GM12878 (cell line): ENCODE measurements around the gene ARHGEF26. TPM values are rescaled to one million over a fixed set of nuclear protein-coding genes. Genes with fewer than 3 reads are reported as not detected.

Experiments used
- ATAC-seq: fragments of 200-7000 bp; cut with Tn5 transposase; 3 replicates; pipeline ENCODE4 v1.9.1; 2020; ENCODE audit warnings: mild to moderate bottlenecking, moderate library complexity
- BruUV-seq: library from RNA; stranded (reverse); fragments of 400-500 nt; replicated peaks from 2 replicates; lab custom pipeline; 2021; lab: Mats Ljungman, UMichigan
- CTCF ChIA-PET: fragments of 300-600 bp; sonication (Branson Sonifier 250); formaldehyde crosslinking; extraction: SDS; loops from one replicate; lab custom pipeline; 2021; ENCODE audit warnings: inconsistent platforms; lab: Yijun Ruan, JAX
- POLR2A ChIA-PET: fragments of 350-600 bp; formaldehyde crosslinking; extraction: SDS; loops from one replicate; lab custom pipeline; 2021; ENCODE audit warnings: inconsistent platforms; lab: Charles Lee
- RAD21 ChIA-PET: fragments of 300-600 bp; sonication (Branson Sonifier 250); formaldehyde crosslinking; loops from one replicate; lab custom pipeline; 2023; ENCODE audit warnings: antibody characterized with exemption; ENCODE audit not compliant: unreplicated experiment; lab: Charles Lee
- SMC1A ChIA-PET: fragments of 300-600 bp; sonication (Branson Sonifier 250); formaldehyde crosslinking; loops from one replicate; lab custom pipeline; 2023; ENCODE audit not compliant: unreplicated experiment, uncharacterized antibody; lab: Charles Lee
- DNase-seq: peaks from one replicate; pipeline ENCODE4 v3.0.0-alpha.2; 2011; ENCODE audit warnings: low read depth, low spot score
- FAIRE-seq: peaks from 3 replicates; lab custom pipeline; 2011; peaks lifted over from hg19 to GRCh38; lab: Jason Lieb, UNC
- H2AFZ ChIP-seq: 2 replicates; pipeline ENCODE4 v1.6.0; 2011; ENCODE audit warnings: low read depth, low read length, control low read depth; ENCODE audit not compliant: control insufficient read depth
- H3K27ac ChIP-seq: 2 replicates; pipeline ENCODE4 v1.5.1; 2011; ENCODE audit warnings: control low read depth; ENCODE audit not compliant: control insufficient read depth, insufficient read depth
- H3K27me3 ChIP-seq, 2 experiments: replicated peaks in 1 of 2; 2 replicates each; pipeline versions ENCODE4 v1.6.0 to v1.6.1; 2011; ENCODE audit warnings: low read length in 1 of 2; ENCODE audit not compliant: control insufficient read depth in 2 of 2, insufficient read depth in 2 of 2
- H3K36me3 ChIP-seq, 2 experiments: 2 replicates each; pipeline ENCODE4 v1.5.1; 2011; ENCODE audit warnings: low read length in 1 of 2; ENCODE audit not compliant: control insufficient read depth in 2 of 2, insufficient read depth in 2 of 2
- H3K4me1 ChIP-seq: 2 replicates; pipeline ENCODE4 v1.6.1; 2011; ENCODE audit warnings: mild to moderate bottlenecking, low read length, moderate library complexity, mixed read lengths; ENCODE audit not compliant: control insufficient read depth, insufficient read depth
- H3K4me2 ChIP-seq: 2 replicates; pipeline ENCODE4 v1.6.0; 2011; ENCODE audit warnings: control low read depth; ENCODE audit not compliant: control insufficient read depth, insufficient read depth
- H3K4me3 ChIP-seq: fragments of 200-600 bp; sonication (generic); 2 replicates; pipeline ENCODE4 v1.5.1; 2016
- H3K79me2 ChIP-seq: 2 replicates; pipeline ENCODE4 v1.6.0; 2011; ENCODE audit warnings: low read length; ENCODE audit not compliant: control insufficient read depth, insufficient read depth
- H3K9ac ChIP-seq: 2 replicates; pipeline ENCODE4 v1.8.0; 2011; ENCODE audit warnings: low read length, control low read depth, mixed read lengths; ENCODE audit not compliant: control insufficient read depth, insufficient read depth
- H3K9me3 ChIP-seq: replicated peaks from 3 replicates; pipeline ENCODE4 v1.5.1; 2011; ENCODE audit warnings: mild to moderate bottlenecking, low read length; ENCODE audit not compliant: control insufficient read depth, insufficient read depth
- H4K20me1 ChIP-seq: 2 replicates; pipeline ENCODE4 v1.6.0; 2011; ENCODE audit not compliant: control insufficient read depth, insufficient read depth
- BRCA1 ChIP-seq: IDR thresholded peaks from 2 replicates; pipeline ENCODE4 v1.6.1; 2011; ENCODE audit warnings: low read depth, low read length, improper control_type of control experiment
- CEBPB ChIP-seq, 2 experiments: fragments of 150-350 bp in 1 of 2; IDR thresholded peaks; 2 replicates each; pipeline ENCODE4 v1.6.1; 2012 to 2014; ENCODE audit warnings: low read depth in 2 of 2, low read length in 2 of 2, borderline replicate concordance in 1 of 2, inconsistent platforms in 1 of 2
- E2F4 ChIP-seq: IDR thresholded peaks from 2 replicates; pipeline ENCODE4 v1.6.1; 2012; ENCODE audit warnings: low read depth, low read length, improper control_type of control experiment
- ELK1 ChIP-seq: IDR thresholded peaks from 2 replicates; pipeline ENCODE4 v1.6.1; 2012; ENCODE audit warnings: low read depth, low read length, improper control_type of control experiment
- GABPA ChIP-seq: IDR thresholded peaks from 2 replicates; pipeline ENCODE4 v1.6.1; 2014; ENCODE audit warnings: antibody characterized with exemption, low read depth, mild to moderate bottlenecking, inconsistent platforms
- IRF5 ChIP-seq: fragments of 450-650 bp; IDR thresholded peaks from 2 replicates; pipeline ENCODE4 v1.6.1; 2017; ENCODE audit warnings: borderline replicate concordance
- TARDBP ChIP-seq: IDR thresholded peaks from 2 replicates; pipeline ENCODE4 v1.6.1; 2016; ENCODE audit warnings: borderline replicate concordance
- ZBTB11 ChIP-seq: fragments of 450-650 bp; formaldehyde crosslinking; IDR thresholded peaks from 2 replicates; pipeline ENCODE4 v1.5.0; 2022; ENCODE audit warnings: mild to moderate bottlenecking, missing genetic modification characterization
- ZNF384 ChIP-seq: IDR thresholded peaks from 2 replicates; pipeline ENCODE4 v1.6.1; 2012; ENCODE audit warnings: low read depth, mild to moderate bottlenecking, low read length, improper control_type of control experiment, borderline replicate concordance
- WGBS: methylation state at CpG from one replicate; pipeline ENCODE4 v1.1.6; 2016; ENCODE audit warnings: low lambda C conversion rate; ENCODE audit not compliant: insufficient replicate concordance, insufficient coverage; ENCODE audit errors: missing lambda C conversion rate; 5-methylcytosine and 5-hydroxymethylcytosine counted together
- in situ Hi-C: fragments of 300-500 bp; cut with MboI; formaldehyde crosslinking; loops from 9 replicates; pipeline ENCODE4 v1.14.3; 2018; ENCODE audit warnings: mixed read lengths
- intact Hi-C: fragments of 100-400 bp; cut with micrococcal nuclease; formaldehyde crosslinking; loops from one replicate; pipeline ENCODE4 v1.14.2; 2022; ENCODE audit not compliant: unreplicated experiment
- polyA plus RNA-seq, 11 experiments: library from polyadenylated mRNA; depleted of rRNA in 4 of 11; unstranded in 6 of 11; stranded (reverse) in 5 of 11; fragments of >200 nt; fragmentation: Nextera tagmentation in 4 of 11; fragmentation: Illumina TruSeq in 1 of 11; extraction: Ambion mirVana in 4 of 11; extraction: Trizol in 1 of 11; gene quantifications; 1 replicate in 1 of 11; 2 replicates in 10 of 11; pipeline versions ENCODE4 v1.2.1 to v1.2.3, GENCODE V29; 2011 to 2016; ENCODE audit warnings: inconsistent platforms in 2 of 11, missing spikeins in 2 of 11, low read depth in 1 of 11
- total RNA-seq, 4 experiments: library from RNA; depleted of rRNA in 3 of 4; stranded (reverse); fragments of >200 nt in 3 of 4; fragmentation: Illumina TruSeq in 1 of 4; extraction: Trizol in 1 of 4; gene quantifications; 2 replicates each; pipeline versions ENCODE4 v1.2.1 to v1.2.3, GENCODE V29; 2013 to 2021

The ARHGEF26 gene
- total and polyA plus RNA-seq, 10 of the 15 experiments (the other 5 are each of a cell fraction or from before 2014, with no cell fraction given): 0.02 to 0.47 (median 0.05) TPM; not detected in 1

DNA sequence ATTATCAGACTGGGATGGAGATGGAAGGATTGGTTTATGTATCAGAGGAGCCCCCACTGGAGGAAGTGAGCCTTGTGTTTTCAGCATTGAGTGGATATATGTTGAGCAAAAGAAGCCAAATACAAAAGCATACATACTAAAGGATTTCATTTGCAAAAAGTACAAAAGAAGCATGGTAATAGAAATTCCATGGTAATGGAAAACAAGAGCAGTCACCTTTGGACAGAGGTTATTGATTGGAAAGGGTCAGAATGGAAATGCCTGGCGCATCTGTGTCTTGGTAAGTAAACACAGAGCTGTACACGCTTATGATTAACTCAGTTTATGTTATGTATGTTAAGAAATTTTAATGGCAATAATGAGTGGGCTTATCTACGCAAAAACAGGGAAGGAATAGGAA is 130.4 kb downstream of the ARHGEF26 start:
- no peak for FAIRE-seq
- intact Hi-C loops: loop anchor here (2.0 kb wide), 1 partner anchor 211 kb away; no protein-coding TSS in a partner anchor
- Histone ChIP-seq H3K36me3 (0 out of 4 replicates have a peak, but pooled peaks cover 0 to 4% of the 10 kb centered on the region in 2 experiments), H4K20me1 (no peaks in the 10 kb centered on the region), H3K4me2 (no peak overlapping the region), H3K79me2 (no peaks in the 10 kb centered on the region), H3K27me3 (no peaks in the 10 kb centered on the region), H3K9ac (no peak overlapping the region), H2AFZ (no peak overlapping the region), H3K4me3 (no peak overlapping the region), H3K4me1 (no peaks in the 10 kb centered on the region), H3K27ac (no peak overlapping the region), H3K9me3 (no peaks in the 10 kb centered on the region)
- POLR2A ChIA-PET: no interaction called here
- no peak for ATAC-seq
- no TSS peak for BruUV-seq
- no peak for DNase-seq
- WGBS: 98% methylated on average over 3 of the region's 3 CpGs
- RAD21 ChIA-PET: no interaction called here
- in situ Hi-C loops: loop anchor here (10.0 kb wide), 1 partner anchor 207 kb away; no protein-coding TSS in a partner anchor
- SMC1A ChIA-PET: interaction anchor here (1.5 kb wide), 1 partner anchor 10 kb away, joined by 5 read pairs; no protein-coding TSS in a partner anchor
- CTCF ChIA-PET: interaction anchor here (1.4 kb wide), 1 partner anchor 10 kb away, joined by 11 read pairs; no protein-coding TSS in a partner anchor
- TF ChIP-seq BRCA1 (no peak), ZBTB11 (CRISPR knock-in tag) (no peak), TARDBP (no peak), E2F4 (no peak), CEBPB (IDR thresholded peaks at IDR 0.05; ENCODE audit: borderline replicate concordance in 1 of 2, low read depth in 2 of 2, low read length in 2 of 2) (no peak), ZNF384 (no peak), GABPA (no peak), ELK1 (no peak), IRF5 (no peak)
- TF ChIP-seq, all 136 proteins: peak for 0
